Thoracic aorta (tissue), 2 donors: ENCODE measurements around the gene RND2. TPM values are rescaled to one million over a fixed set of nuclear protein-coding genes. Genes with fewer than 3 reads are reported as not detected.

Experiments
- ATAC-seq: fragments of 150-250 bp; one replicate; pipeline ENCODE4 v1.8.0; 2017; ENCODE audit warnings: low read depth; ENCODE audit not compliant: insufficient number of reproducible peaks, low FRiP score
- DNase-seq: peaks from one replicate; pipeline ENCODE4 v3.0.0-alpha.2; 2020; ENCODE audit warnings: low spot score
- H3K27ac ChIP-seq, 2 donors: fragments of 200-600 bp; sonication (generic); 1 replicate in 1 of 2; 2 replicates in 1 of 2; pipeline ENCODE4 v1.5.1; 2016; ENCODE audit warnings: mild to moderate bottlenecking in 2 of 2, moderate library complexity in 2 of 2
- H3K27me3 ChIP-seq: fragments of 200-600 bp; sonication (generic); replicated peaks from 2 replicates; pipeline ENCODE4 v1.6.0; 2016; ENCODE audit warnings: mild to moderate bottlenecking; ENCODE audit not compliant: insufficient read depth
- H3K36me3 ChIP-seq: fragments of 200-600 bp; sonication (generic); one replicate; pipeline ENCODE4 v1.5.1; 2016
- H3K4me1 ChIP-seq, 2 donors: fragments of 200-600 bp; sonication (generic); 1 replicate in 1 of 2; 2 replicates in 1 of 2; pipeline versions ENCODE4 v1.5.1 to v1.6.0; 2016; ENCODE audit warnings: low read depth in 2 of 2, mild to moderate bottlenecking in 1 of 2; ENCODE audit not compliant: control insufficient read depth in 1 of 2
- H3K4me3 ChIP-seq: fragments of 200-600 bp; sonication (generic); 2 replicates; pipeline ENCODE4 v1.5.1; 2016; ENCODE audit warnings: mild to moderate bottlenecking
- H3K9me3 ChIP-seq: fragments of 200-600 bp; sonication (generic); 2 replicates; pipeline ENCODE4 v1.5.1; 2016
- CTCF ChIP-seq: fragments of 200-600 bp; sonication (generic); IDR thresholded peaks from one replicate; pipeline ENCODE4 v1.5.1; 2019; ENCODE audit warnings: antibody characterized with exemption
- total RNA-seq, 2 donors: library from RNA; depleted of rRNA; stranded (reverse); fragments of >200 nt; gene quantifications; one replicate each; pipeline versions ENCODE4 v1.1.0 to v1.2.3, GENCODE V29; 2016

RND2 gene
- total RNA-seq, 2 donors from 2014 or later = 0.81 to 2.4 TPM

- no peak overlapping the region for H3K4me3 ChIP-seq
- ATAC-seq = no peak
- TF ChIP-seq CTCF = no peak
- no peak overlapping the region for H3K27ac ChIP-seq
- no peaks in the 10 kb centered on the region for H3K27me3 ChIP-seq
- DNase-seq = no peak
- H3K36me3 ChIP-seq = no peaks in the 10 kb centered on the region
- H3K4me1 ChIP-seq = peaks cover 5 to 8% of the 10 kb centered on the region in 2 donors
- no peaks in the 10 kb centered on the region for H3K9me3 ChIP-seq
These were observed 54.7 kb downstream of the RND2 start for GRCh38 chr17:43079641-43080302.

Other genes starting within 250 kb of the RND2 start
- gene WNK4, start 244.6 kb upstream of the RND2 start, total RNA-seq = not detected
- gene COA3, start 226.5 kb upstream of the RND2 start, total RNA-seq = 10 to 100 TPM; 34.3 to 36.1 TPM
- gene CNTD1, start 226.4 kb upstream of the RND2 start, total RNA-seq = not detected
- gene BECN1, start 200.9 kb upstream of the RND2 start, total RNA-seq = 100 to 1,000 TPM in 1 of 2 donors, 10 to 100 TPM in 1; 99.6 to 122 TPM
- 10 to 100 TPM; 41.2 to 82.5 TPM for gene PSME3, start 191.8 kb upstream of the RND2 start, total RNA-seq
- 1 to 10 TPM in 1 of 2 donors, under 1 TPM in 1; 0.68 to 2.8 TPM for gene AOC2, start 180.7 kb upstream of the RND2 start, total RNA-seq
- gene AOC3, start 174.0 kb upstream of the RND2 start, total RNA-seq = 100 to 1,000 TPM; 117 to 146 TPM
- not detected for gene G6PC1, start 124.4 kb upstream of the RND2 start, total RNA-seq
- 10 to 100 TPM; 26.0 to 35.5 TPM for gene AARSD1, start 60.8 kb upstream of the RND2 start, total RNA-seq
- gene PTGES3L, start 45.2 kb upstream of the RND2 start, total RNA-seq = 1 to 10 TPM; 1.5 to 2.0 TPM
- gene RUNDC1, start 44.7 kb upstream of the RND2 start, total RNA-seq = 10 to 100 TPM; 16.6 to 17.9 TPM
- gene RPL27, start 26.8 kb upstream of the RND2 start, total RNA-seq = 100 to 1,000 TPM; 535 to 569 TPM
- 10 to 100 TPM; 34.4 to 34.8 TPM for gene IFI35, start 18.4 kb upstream of the RND2 start, total RNA-seq
- gene VAT1, start 2.8 kb upstream of the RND2 start, total RNA-seq = 100 to 1,000 TPM in 1 of 2 donors, 10 to 100 TPM in 1; 91.5 to 158 TPM
- 10 to 100 TPM in 1 of 2 donors, 1 to 10 TPM in 1; 8.6 to 21.1 TPM for gene BRCA1, start 100.1 kb downstream of the RND2 start, total RNA-seq
- 100 to 1,000 TPM in 1 of 2 donors, 10 to 100 TPM in 1; 92.1 to 101 TPM for gene NBR1, start 146.0 kb downstream of the RND2 start, total RNA-seq
- gene TMEM106A, start 186.6 kb downstream of the RND2 start, total RNA-seq = 10 to 100 TPM; 17.3 to 22.5 TPM
- gene CCDC200, start 203.4 kb downstream of the RND2 start, total RNA-seq = not detected
- not detected for gene RNU2-1, start 208.7 kb downstream of the RND2 start, total RNA-seq